Heart left ventricle (tissue), 16 donors: ENCODE data around the gene PBX3. TPM values are rescaled to one million over a fixed set of nuclear protein-coding genes. Genes with fewer than 3 reads are reported as not detected.
"Not testable (repeated sequence)": the region's sequence is repeated elsewhere in the genome, so short reads cannot be mapped to it uniquely, and the experiment has no call there.

Experiments used
- ATAC-seq, 4 donors: fragments of 200-7000 bp; cut with Tn5 transposase; one replicate each; pipeline ENCODE4 v1.9.1; 2020 to 2022; ENCODE audit warnings: moderate library complexity in 4 of 4, mild to moderate bottlenecking in 3 of 4, moderate number of reproducible peaks in 1 of 4
- DNase-seq, 5 donors: peaks; one replicate each; pipeline ENCODE4 v3.0.0-alpha.2; 2020
- H3K27ac ChIP-seq, 12 donors: fragments of 200-600 bp; sonication (generic) in 4 of 12; one replicate each; pipeline versions ENCODE4 v1.5.0 to v1.8.0; 2016 to 2022; ENCODE audit warnings: mild to moderate bottlenecking in 2 of 12
- H3K27me3 ChIP-seq, 9 donors: fragments of 200-600 bp; sonication (generic) in 2 of 9; one replicate each; pipeline versions ENCODE4 v1.5.1 to v1.8.0; 2016 to 2022; ENCODE audit warnings: mild to moderate bottlenecking in 3 of 9
- H3K36me3 ChIP-seq, 9 donors: fragments of 200-600 bp; sonication (generic) in 2 of 9; one replicate each; pipeline versions ENCODE4 v1.5.0 to v1.8.0; 2018 to 2022; ENCODE audit warnings: mild to moderate bottlenecking in 2 of 9
- H3K4me1 ChIP-seq, 12 donors: fragments of 200-600 bp; sonication (generic) in 4 of 12; one replicate each; pipeline versions ENCODE4 v1.5.0 to v1.8.0; 2016 to 2022; ENCODE audit warnings: mild to moderate bottlenecking in 3 of 12
- H3K4me3 ChIP-seq, 12 donors: fragments of 200-600 bp; sonication (generic) in 4 of 12; one replicate each; pipeline versions ENCODE4 v1.5.0 to v1.8.0; 2017 to 2022; ENCODE audit warnings: mild to moderate bottlenecking in 9 of 12, moderate library complexity in 4 of 12
- H3K9me3 ChIP-seq, 12 donors: fragments of 200-600 bp; sonication (generic) in 4 of 12; one replicate each; pipeline versions ENCODE4 v1.5.0 to v1.8.0; 2016 to 2022; ENCODE audit warnings: mild to moderate bottlenecking in 1 of 12
- CTCF ChIP-seq, 12 donors: fragments of 200-600 bp; sonication (generic) in 4 of 12; IDR thresholded peaks; one replicate each; pipeline versions ENCODE4 v1.5.0 to v1.8.0; 2018 to 2022; ENCODE audit warnings: antibody characterized with exemption in 12 of 12, mild to moderate bottlenecking in 5 of 12
- POLR2A ChIP-seq, 2 donors: fragments of 450-650 bp; IDR thresholded peaks; one replicate each; pipeline ENCODE4 v1.6.1; 2017; ENCODE audit warnings: antibody characterized with exemption in 2 of 2, mild to moderate bottlenecking in 2 of 2, moderate library complexity in 2 of 2
- WGBS, 4 donors: extraction: QIAGEN DNeasy Blood & Tissue Kit in 2 of 4; methylation state at CpG; one replicate each; pipeline versions ENCODE4 v1.1.5 to v1.1.7; 2013 to 2018; 5-methylcytosine and 5-hydroxymethylcytosine counted together
- intact Hi-C, 10 donors: fragments of 100-400 bp; cut with DNase I; formaldehyde crosslinking; loops; one replicate each; pipeline versions ENCODE4 v1.11.1 to v1.14.2; 2022
- polyA plus RNA-seq, 2 donors: library from polyadenylated mRNA; stranded (reverse); fragments of 200-250 nt; gene quantifications; one replicate each; pipeline ENCODE4 v1.2.3, GENCODE V29; 2013
- total RNA-seq, 9 donors: library from RNA; depleted of rRNA in 2 of 9; stranded (reverse); fragments of >200 nt in 2 of 9; fragmentation: NEBNext Ultra II Directional in 3 of 9; extraction: Animal tissue kit (Norgen Biotek cat#: 25700) in 3 of 9; gene quantifications; one replicate each; pipeline versions ENCODE4 v1.1.0 to v1.2.4, GENCODE V29; 2016 to 2023
- donor health status: ischemic (EF 13 %, LVEDD 7.1; RV severe dilation, severe dysfunction).
- donor health status: healthy with polysubstance abuse.
- donor health status: DM: no; HTN: yes; CAD: no.
- donor health status: DM: no; HTN: no; CAD: no.
- donor health status: ischemic (EF 25% LVEDD 6.9; RV normal size, moderate dysfunction).
- donor health status: ischemic (EF 25% LVEDD 5.7; RV mildly dilated, moderate dysfunction).
- donor health status: healthy.
- donor health status: DM: yes; HTN: yes; CAD: no.
- donor health status: ischemic (EF 35%, LVEDD 5.7; RV mildly dilated, moderate dysfunction).
- donor health status: nonischemic (EF 11% LVEDD 7.7; RV severe dilation, severe dysfunction).
- donor health status: DM: yes; HTN: yes; CAD: no.
- donor health status: PGD.
- donor health status: ischemic (EF 29% LVEDD 5.4; RV normal size, mild dysfunction).
- donor health status: nonischemic (EF 23%, LVEDD 6.1; RV moderate dilation, normal function).

The PBX3 gene
- total and polyA plus RNA-seq, 11 donors = 14.8 to 76.1 (median 53.4) TPM

DNA sequence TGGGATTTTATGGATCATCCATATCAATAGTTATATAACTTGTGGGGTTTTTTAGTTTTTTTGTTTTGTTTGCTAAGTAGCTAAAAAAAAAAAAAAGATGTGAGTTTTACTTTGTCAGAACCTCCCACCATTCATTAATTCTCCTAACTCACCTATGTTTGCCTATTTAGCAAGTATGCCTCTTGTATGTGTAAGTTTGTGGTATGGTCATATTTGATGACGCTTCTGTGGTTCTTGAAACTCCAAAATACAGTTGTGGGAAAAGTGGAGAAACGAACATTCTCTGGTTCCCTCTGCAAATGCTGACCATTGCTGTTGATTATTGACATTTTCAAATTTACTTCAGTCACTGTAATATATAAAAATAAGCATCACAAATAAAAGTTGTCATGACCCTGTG is 75.7 kb downstream of the PBX3 start:
- H3K9me3 ChIP-seq = no peaks in the 10 kb centered on the region
- TF ChIP-seq CTCF (IDR thresholded peaks at IDR 0.05) (no peak), POLR2A (IDR thresholded peaks at IDR 0.05) (no peak)
- no peak for DNase-seq
- no peak overlapping the region for H3K4me3 ChIP-seq
- H3K27me3 ChIP-seq = no peaks in the 10 kb centered on the region
- 83 to 93% (median 90%) methylated on average over 2 of the region's 2 CpGs for WGBS, 4 donors
- intact Hi-C loops = loop anchor here in 4 of 10 donors (5.0 to 10.0 kb wide), 2 partner anchors 68 to 76 kb away; partner anchors contain the start of gene PBX3 (in 3 of the 4)
- ATAC-seq = no peak
- peaks cover 0 to 44% (median 9%) of the 10 kb centered on the region in 12 donors for H3K4me1 ChIP-seq
- no peaks in the 10 kb centered on the region for H3K36me3 ChIP-seq
- H3K27ac ChIP-seq = peak overlapping the region in 2 of 12 donors; percentile 67 to 70

GRCh38 chr9:125823874-125824406 is 76.8 kb downstream of the PBX3 start:
- Histone ChIP-seq H3K4me1 (peaks cover 0 to 47% (median 9%) of the 10 kb centered on the region in 12 donors), H3K27ac (peak overlapping the region in 5 of 12 donors; percentile 4 to 67 (median 20)), H3K4me3 (peak overlapping the region in 9 of 12 donors; percentile 5 to 45 (median 31))
- H3K36me3 ChIP-seq, DNase-seq, H3K9me3 ChIP-seq, H3K27me3 ChIP-seq: not testable (repeated sequence)
- peak in 1 of 4 donors; percentile 33 for ATAC-seq
- intact Hi-C loops = loop anchor here in 4 of 10 donors (5.0 to 10.0 kb wide), 2 partner anchors 69 to 77 kb away; partner anchors contain the start of gene PBX3 (in 3 of the 4)
- WGBS, 4 donors = 74 to 83% (median 79%) methylated on average over 6 of the region's 6 CpGs

DNA sequence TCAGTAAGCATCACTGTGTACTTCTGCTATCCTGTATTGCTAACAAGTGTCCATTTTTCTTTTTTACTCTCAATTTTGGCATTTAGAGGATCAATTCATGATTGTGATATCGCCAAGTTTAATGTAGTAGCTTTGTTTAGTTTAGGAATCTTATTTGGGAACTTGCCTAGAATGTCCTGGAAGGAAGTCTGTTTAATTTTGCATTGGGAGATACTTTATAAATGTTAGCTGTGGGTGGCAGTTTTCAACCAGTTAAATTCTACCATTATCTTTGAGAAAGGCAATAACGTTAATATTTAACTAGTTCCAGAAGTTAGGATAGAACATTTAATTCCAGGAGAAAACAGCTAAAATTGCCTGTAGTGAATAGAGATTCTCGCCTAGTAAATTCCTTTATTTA is 78.6 kb downstream of the PBX3 start:
- WGBS, 4 donors = 42 to 67% (median 64%) methylated on average over 3 of the region's 3 CpGs

GRCh38 chr9:125826850-125827249 is 79.7 kb downstream of the PBX3 start:
- intact Hi-C loops = loop anchor here in 1 of 10 donors (10.0 kb wide), 1 partner anchor 72 kb away; no protein-coding TSS in a partner anchor

More for the DNA sequence above, 78.6 kb downstream of the PBX3 start:
- no peak for DNase-seq
- intact Hi-C loops = loop anchor here in 1 of 10 donors (10.0 kb wide), 1 partner anchor 71 kb away; no protein-coding TSS in a partner anchor
- H3K9me3 ChIP-seq = no peaks in the 10 kb centered on the region
- H3K27me3 ChIP-seq = no peaks in the 10 kb centered on the region
- TF ChIP-seq CTCF (IDR thresholded peaks at IDR 0.05) (no peak), POLR2A (IDR thresholded peaks at IDR 0.05) (no peak)
- H3K4me3 ChIP-seq = no peak overlapping the region
- H3K36me3 ChIP-seq = no peaks in the 10 kb centered on the region
- no peak for ATAC-seq
- H3K27ac ChIP-seq = no peak overlapping the region
- peaks cover 0 to 50% (median 5%) of the 10 kb centered on the region in 12 donors for H3K4me1 ChIP-seq

More at GRCh38 chr9:125826850-125827249, 79.7 kb downstream of the PBX3 start:
- H3K27ac ChIP-seq = no peak overlapping the region
- no peak overlapping the region for H3K4me3 ChIP-seq
- DNase-seq = no peak
- H3K27me3 ChIP-seq = no peaks in the 10 kb centered on the region
- no peaks in the 10 kb centered on the region for H3K36me3 ChIP-seq
- ATAC-seq = no peak
- no peaks in the 10 kb centered on the region for H3K9me3 ChIP-seq
- TF ChIP-seq POLR2A (IDR thresholded peaks at IDR 0.05) (no peak), CTCF (IDR thresholded peaks at IDR 0.05) (no peak)
- H3K4me1 ChIP-seq = peaks cover 0 to 42% (median 5%) of the 10 kb centered on the region in 12 donors
- WGBS, 4 donors = 61 to 79% (median 69%) methylated on average over 1 of the region's 1 CpG
